Small intestine (tissue), 7 donors: ENCODE data around the gene ZNF79. TPM values are rescaled to one million over a fixed set of nuclear protein-coding genes. Genes with fewer than 3 reads are reported as not detected.
A peak's percentile ranks its signal among the peaks of the same experiment; 100 is the strongest.

Experiments
- DNase-seq, 2 donors: peaks; one replicate each; pipeline versions ENCODE4 v3.0.0 to v3.0.0-alpha.2; 2013
- FAIRE-seq: peaks from 2 replicates; lab custom pipeline; 2012; peaks lifted over from hg19 to GRCh38; lab: Jason Lieb, UNC
- H3K27ac ChIP-seq, 3 donors: one replicate each; pipeline ENCODE4 v1.5.1; 2013; ENCODE audit warnings: low read length in 2 of 3, mild to moderate bottlenecking in 2 of 3, control low read depth in 1 of 3, inconsistent platforms in 1 of 3, low read depth in 1 of 3, moderate library complexity in 1 of 3
- H3K27me3 ChIP-seq, 3 donors: one replicate each; pipeline ENCODE4 v1.6.1; 2013; ENCODE audit warnings: low read length in 3 of 3, inconsistent platforms in 1 of 3; ENCODE audit not compliant: control insufficient read depth in 3 of 3, insufficient read depth in 3 of 3
- H3K36me3 ChIP-seq, 3 donors: one replicate each; pipeline ENCODE4 v1.6.1; 2013; ENCODE audit warnings: low read length in 3 of 3, inconsistent platforms in 1 of 3, low read depth in 1 of 3, mild to moderate bottlenecking in 1 of 3, moderate library complexity in 1 of 3; ENCODE audit not compliant: control insufficient read depth in 3 of 3, insufficient read depth in 2 of 3
- H3K4me1 ChIP-seq, 3 donors: one replicate each; pipeline ENCODE4 v1.6.1; 2013; ENCODE audit warnings: low read length in 2 of 3, inconsistent platforms in 1 of 3, low read depth in 1 of 3, mild to moderate bottlenecking in 1 of 3, moderate library complexity in 1 of 3; ENCODE audit not compliant: control insufficient read depth in 3 of 3, insufficient read depth in 2 of 3
- H3K4me3 ChIP-seq, 3 donors: one replicate each; pipeline ENCODE4 v1.5.1; 2013; ENCODE audit warnings: low read length in 3 of 3, control low read depth in 1 of 3, inconsistent platforms in 1 of 3, low read depth in 1 of 3, mild to moderate bottlenecking in 1 of 3, moderate library complexity in 1 of 3
- H3K9me3 ChIP-seq, 2 donors: one replicate each; pipeline ENCODE4 v1.6.1; 2013; ENCODE audit warnings: low read depth in 1 of 2, low read length in 1 of 2; ENCODE audit not compliant: control insufficient read depth in 2 of 2, insufficient read depth in 1 of 2
- WGBS, 3 donors: extraction: QIAGEN DNeasy Blood & Tissue Kit; methylation state at CpG; one replicate each; pipeline ENCODE4 v1.1.7; 2013; 5-methylcytosine and 5-hydroxymethylcytosine counted together
- polyA plus RNA-seq, 4 donors: library from polyadenylated mRNA; stranded (reverse) in 3 of 4; unstranded in 1 of 4; fragments of 200-250 nt in 3 of 4; fragments of 120-200 nt in 1 of 4; gene quantifications; one replicate each; pipeline versions ENCODE4 v1.2.1 to v1.2.3, GENCODE V29; 2013
- donor health status: healthy with polysubstance abuse.
- donor health status: control.
- donor health status: control.
- donor health status: Bipolar disorder and iron deficiency.
- donor health status: healthy.

Gene ZNF79
- polyA plus RNA-seq, 4 donors: 2.4 to 5.8 (median 3.3) TPM

- H3K9me3 ChIP-seq: no peaks in the 10 kb centered on the region
- peaks cover 2 to 59% (median 7%) of the 10 kb centered on the region in 3 donors for H3K4me1 ChIP-seq
- FAIRE-seq (no peak), DNase-seq (peak; percentile 93 to 96)
- peak overlapping the region; percentile 42 to 94 (median 43) for H3K27ac ChIP-seq
- 21 to 40% (median 25%) methylated on average over 10 of the region's 10 CpGs for WGBS, 3 donors
- no peak overlapping the region for H3K4me3 ChIP-seq
- no peaks in the 10 kb centered on the region for H3K27me3 ChIP-seq
- peaks cover 0 to 19% (median 0%) of the 10 kb centered on the region in 3 donors for H3K36me3 ChIP-seq
These were observed 35.9 kb upstream of the ZNF79 start for GRCh38 chr9:127388037-127388855.

DNA sequence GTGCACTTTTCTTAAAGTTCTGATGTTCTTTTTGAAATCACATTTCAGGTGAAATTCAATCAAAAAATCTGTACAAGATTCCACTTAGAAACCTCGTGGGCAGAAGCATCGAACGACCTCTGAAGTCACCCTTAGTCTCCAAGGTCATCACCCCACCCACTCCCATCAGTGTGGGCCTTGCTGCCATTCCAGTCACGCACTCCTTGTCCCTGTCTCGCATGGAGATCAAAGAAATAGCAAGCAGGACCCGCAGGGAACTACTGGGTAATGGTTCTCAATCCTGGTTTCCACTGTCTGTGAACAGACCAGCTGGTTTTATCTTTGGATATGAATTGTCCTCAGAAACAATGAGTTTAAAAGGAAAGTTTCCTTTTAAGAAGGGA is 35.3 kb upstream of the ZNF79 start:
- FAIRE-seq (no peak), DNase-seq (peak in 1 of 2 donors; percentile 28)
- WGBS, 3 donors: 12 to 50% (median 30%) methylated on average over 6 of the region's 6 CpGs
- Histone ChIP-seq H3K4me3 (no peak overlapping the region), H3K27me3 (no peaks in the 10 kb centered on the region), H3K36me3 (peaks cover 0 to 19% (median 0%) of the 10 kb centered on the region in 3 donors), H3K27ac (peak overlapping the region; percentile 42 to 94 (median 43)), H3K9me3 (no peaks in the 10 kb centered on the region), H3K4me1 (peaks cover 2 to 63% (median 7%) of the 10 kb centered on the region in 3 donors)

- WGBS, 3 donors: 26 to 57% (median 40%) methylated on average over 4 of the region's 4 CpGs
These were observed 34.6 kb upstream of the ZNF79 start for GRCh38 chr9:127389381-127390247.

GRCh38 chr9:127390248-127390545 is 34.0 kb upstream of the ZNF79 start:
- FAIRE-seq: no peak
- Histone ChIP-seq H3K36me3 (peaks cover 0 to 16% (median 0%) of the 10 kb centered on the region in 3 donors), H3K4me3 (no peak overlapping the region), H3K9me3 (no peaks in the 10 kb centered on the region), H3K27ac (peak overlapping the region in 2 of 3 donors; percentile 8 to 94), H3K27me3 (no peaks in the 10 kb centered on the region), H3K4me1 (peaks cover 2 to 73% (median 7%) of the 10 kb centered on the region in 3 donors)
- no peak for DNase-seq
- 6 to 49% (median 24%) methylated on average over 2 of the region's 2 CpGs for WGBS, 3 donors

More at GRCh38 chr9:127389381-127390247, 34.6 kb upstream of the ZNF79 start:
- Histone ChIP-seq H3K4me1 (peaks cover 2 to 67% (median 7%) of the 10 kb centered on the region in 3 donors), H3K4me3 (no peak overlapping the region), H3K27ac (peak overlapping the region in 2 of 3 donors; percentile 55 to 94), H3K9me3 (no peaks in the 10 kb centered on the region), H3K27me3 (no peaks in the 10 kb centered on the region), H3K36me3 (peaks cover 0 to 19% (median 0%) of the 10 kb centered on the region in 3 donors)
- DNase-seq: peak; percentile 71 to 75
- no peak for FAIRE-seq

- DNase-seq (peak; percentile 51 to 92), FAIRE-seq (no peak)
- Histone ChIP-seq H3K27me3 (no peaks in the 10 kb centered on the region), H3K36me3 (peaks cover 0 to 16% (median 0%) of the 10 kb centered on the region in 3 donors), H3K27ac (peak overlapping the region in 1 of 3 donors; percentile 94), H3K4me1 (peaks cover 2 to 77% (median 7%) of the 10 kb centered on the region in 3 donors), H3K9me3 (no peaks in the 10 kb centered on the region), H3K4me3 (no peak overlapping the region)
- WGBS, 3 donors: 20 to 56% (median 35%) methylated on average over 5 of the region's 5 CpGs
These were observed 33.6 kb upstream of the ZNF79 start for GRCh38 chr9:127390563-127390962.

GRCh38 chr9:127392166-127392565 is 32.0 kb upstream of the ZNF79 start:
- H3K36me3 ChIP-seq: peaks cover 0 to 12% (median 0%) of the 10 kb centered on the region in 3 donors
- H3K27me3 ChIP-seq: no peaks in the 10 kb centered on the region
- no peak for DNase-seq
- H3K27ac ChIP-seq: no peak overlapping the region
- H3K4me3 ChIP-seq: no peak overlapping the region
- 79 to 88% (median 87%) methylated on average over 5 of the region's 5 CpGs for WGBS, 3 donors
- FAIRE-seq: no peak
- H3K4me1 ChIP-seq: peaks cover 2 to 79% (median 7%) of the 10 kb centered on the region in 3 donors
- H3K9me3 ChIP-seq: no peaks in the 10 kb centered on the region

DNA sequence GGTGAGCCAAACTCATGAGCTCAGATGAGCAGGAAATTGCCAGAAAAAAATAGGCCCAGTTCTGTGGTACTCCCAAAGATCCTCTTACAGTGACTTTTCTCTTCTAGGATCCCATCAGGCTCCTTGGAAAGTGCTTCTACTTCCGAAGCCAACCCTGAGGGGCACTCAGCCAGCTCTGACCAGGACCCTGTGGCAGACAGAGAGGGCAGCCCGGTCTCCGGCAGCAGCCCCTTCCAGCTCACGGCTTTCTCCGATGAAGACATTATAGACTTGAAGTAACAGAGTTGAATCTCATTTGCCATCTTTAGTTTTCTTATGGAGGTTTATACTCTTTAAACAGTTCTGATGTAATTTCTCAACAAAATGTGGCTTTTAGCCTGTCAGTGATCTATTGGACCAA is 31.2 kb upstream of the ZNF79 start:
- H3K9me3 ChIP-seq: no peaks in the 10 kb centered on the region
- H3K36me3 ChIP-seq: peaks cover 0 to 12% (median 0%) of the 10 kb centered on the region in 3 donors
- H3K4me3 ChIP-seq: no peak overlapping the region
- WGBS, 3 donors: 90 to 95% (median 94%) methylated on average over 5 of the region's 5 CpGs
- no peak for DNase-seq
- H3K27me3 ChIP-seq: no peaks in the 10 kb centered on the region
- H3K27ac ChIP-seq: peak overlapping the region in 1 of 3 donors; percentile 65
- FAIRE-seq: no peak
- peaks cover 2 to 74% (median 5%) of the 10 kb centered on the region in 3 donors for H3K4me1 ChIP-seq

- Histone ChIP-seq H3K27ac (peak overlapping the region in 1 of 3 donors; percentile 65), H3K27me3 (no peaks in the 10 kb centered on the region), H3K9me3 (no peaks in the 10 kb centered on the region), H3K36me3 (peaks cover 0 to 18% (median 0%) of the 10 kb centered on the region in 3 donors), H3K4me3 (no peak overlapping the region), H3K4me1 (peaks cover 2 to 73% (median 5%) of the 10 kb centered on the region in 3 donors)
- no peak for FAIRE-seq
- 15 to 49% (median 38%) methylated on average over 2 of the region's 2 CpGs for WGBS, 3 donors
- DNase-seq: peak in 1 of 2 donors; percentile 51
These were observed 30.5 kb upstream of the ZNF79 start for GRCh38 chr9:127393645-127394044.
